K562 (cell line): ENCODE results near the gene CACNA2D3. TPM values are rescaled to one million over a fixed set of nuclear protein-coding genes. Genes with fewer than 3 reads are reported as not detected.

Experiments
- ARNT ChIP-seq, 2 experiments: fragments of 450-650 bp; IDR thresholded peaks; 2 replicates each; pipeline ENCODE4 v1.6.1; 2016; ENCODE audit warnings: mild to moderate bottlenecking in 1 of 2
- KAT7 ChIP-seq: sonication (generic); formaldehyde crosslinking; IDR thresholded peaks from 2 replicates; pipeline ENCODE4 v1.8.0; 2022; ENCODE audit warnings: missing genetic modification reagents, mild to moderate bottlenecking, borderline replicate concordance
- MED1 ChIP-seq: sonication (generic); formaldehyde crosslinking; IDR thresholded peaks from 2 replicates; pipeline ENCODE4 v1.8.1; 2023; ENCODE audit warnings: missing genetic modification reagents, borderline replicate concordance
- NFRKB ChIP-seq: fragments of 450-650 bp; IDR thresholded peaks from 2 replicates; pipeline ENCODE4 v1.6.1; 2016; ENCODE audit warnings: low read depth
- ZNF197 ChIP-seq: fragments of 200-800 bp; sonication (Bioruptor generic); IDR thresholded peaks from 2 replicates; pipeline ENCODE4 v1.6.1; 2016; ENCODE audit warnings: low read depth, missing genetic modification characterization, missing compliant biosample characterization
- polyA plus RNA-seq, 8 experiments: library from polyadenylated mRNA; depleted of rRNA in 4 of 8; stranded (reverse) in 5 of 8; unstranded in 3 of 8; fragments of >200 nt; fragmentation: Nextera tagmentation in 2 of 8; fragmentation: Illumina TruSeq in 1 of 8; extraction: Ambion mirVana in 2 of 8; extraction: Trizol in 1 of 8; gene quantifications; 2 replicates each; pipeline versions ENCODE4 v1.2.1 to v1.2.3, GENCODE V29; 2011 to 2014; ENCODE audit warnings: inconsistent platforms in 1 of 8, missing spikeins in 1 of 8
- total RNA-seq, 7 experiments: library from RNA; depleted of rRNA in 6 of 7; stranded (reverse); fragments of >200 nt in 6 of 7; fragmentation: Illumina TruSeq in 2 of 7; extraction: Trizol in 2 of 7; gene quantifications; 2 replicates each; pipeline versions ENCODE4 v1.2.1 to v1.2.3, GENCODE V29; 2011 to 2021; ENCODE audit warnings: low replicate concordance in 1 of 7
- TF ChIP-seq, protein P1 (sequence below): sonication (generic); formaldehyde crosslinking; IDR thresholded peaks from 2 replicates; pipeline ENCODE4 v1.8.0; 2023; ENCODE audit warnings: missing genetic modification reagents, mild to moderate bottlenecking, borderline replicate concordance
- TF ChIP-seq, protein P2 (sequence below), 2 experiments: fragments of 450-650 bp; formaldehyde crosslinking in 1 of 2; IDR thresholded peaks; 2 replicates each; pipeline versions ENCODE4 v1.4.0 to v1.6.1; 2014 to 2020; ENCODE audit warnings: mild to moderate bottlenecking in 2 of 2, borderline replicate concordance in 1 of 2, low read depth in 1 of 2

CACNA2D3 gene
- total and polyA plus RNA-seq, 9 of the 15 experiments (the other 6 are each of a cell fraction or from before 2014, with no cell fraction given), result 0.01 TPM; not detected in 8

DNA sequence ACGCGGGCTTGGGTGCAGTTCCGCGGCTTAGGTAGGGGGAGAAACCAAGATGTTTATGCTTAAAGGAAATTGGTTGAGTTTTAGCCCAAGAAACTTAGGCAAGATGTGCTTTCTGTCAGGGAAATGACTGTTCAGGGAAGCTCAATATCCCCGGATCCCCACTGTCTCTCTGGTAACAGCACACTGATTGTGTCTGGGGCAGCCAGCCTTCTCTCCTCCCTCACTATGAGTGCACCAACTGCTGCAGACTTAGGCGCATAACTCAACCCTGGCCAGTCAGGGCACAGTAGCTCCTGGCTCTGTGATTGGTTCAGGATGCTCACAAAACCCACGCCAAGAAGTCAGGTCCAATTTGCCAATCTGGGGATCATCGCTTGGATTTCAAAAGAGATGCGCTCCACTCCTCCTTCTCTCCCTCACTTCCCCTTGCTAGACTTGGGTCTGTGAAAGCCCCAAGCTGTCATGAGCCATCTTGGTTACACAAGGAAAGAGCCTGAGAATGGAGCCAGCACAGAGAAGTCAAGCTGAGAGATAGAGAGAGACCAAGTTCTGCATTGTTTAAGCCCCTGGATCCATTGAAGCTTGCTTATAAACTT is 42.5 kb upstream of the CACNA2D3 start (continued):
- TF ChIP-seq, protein P1, sequence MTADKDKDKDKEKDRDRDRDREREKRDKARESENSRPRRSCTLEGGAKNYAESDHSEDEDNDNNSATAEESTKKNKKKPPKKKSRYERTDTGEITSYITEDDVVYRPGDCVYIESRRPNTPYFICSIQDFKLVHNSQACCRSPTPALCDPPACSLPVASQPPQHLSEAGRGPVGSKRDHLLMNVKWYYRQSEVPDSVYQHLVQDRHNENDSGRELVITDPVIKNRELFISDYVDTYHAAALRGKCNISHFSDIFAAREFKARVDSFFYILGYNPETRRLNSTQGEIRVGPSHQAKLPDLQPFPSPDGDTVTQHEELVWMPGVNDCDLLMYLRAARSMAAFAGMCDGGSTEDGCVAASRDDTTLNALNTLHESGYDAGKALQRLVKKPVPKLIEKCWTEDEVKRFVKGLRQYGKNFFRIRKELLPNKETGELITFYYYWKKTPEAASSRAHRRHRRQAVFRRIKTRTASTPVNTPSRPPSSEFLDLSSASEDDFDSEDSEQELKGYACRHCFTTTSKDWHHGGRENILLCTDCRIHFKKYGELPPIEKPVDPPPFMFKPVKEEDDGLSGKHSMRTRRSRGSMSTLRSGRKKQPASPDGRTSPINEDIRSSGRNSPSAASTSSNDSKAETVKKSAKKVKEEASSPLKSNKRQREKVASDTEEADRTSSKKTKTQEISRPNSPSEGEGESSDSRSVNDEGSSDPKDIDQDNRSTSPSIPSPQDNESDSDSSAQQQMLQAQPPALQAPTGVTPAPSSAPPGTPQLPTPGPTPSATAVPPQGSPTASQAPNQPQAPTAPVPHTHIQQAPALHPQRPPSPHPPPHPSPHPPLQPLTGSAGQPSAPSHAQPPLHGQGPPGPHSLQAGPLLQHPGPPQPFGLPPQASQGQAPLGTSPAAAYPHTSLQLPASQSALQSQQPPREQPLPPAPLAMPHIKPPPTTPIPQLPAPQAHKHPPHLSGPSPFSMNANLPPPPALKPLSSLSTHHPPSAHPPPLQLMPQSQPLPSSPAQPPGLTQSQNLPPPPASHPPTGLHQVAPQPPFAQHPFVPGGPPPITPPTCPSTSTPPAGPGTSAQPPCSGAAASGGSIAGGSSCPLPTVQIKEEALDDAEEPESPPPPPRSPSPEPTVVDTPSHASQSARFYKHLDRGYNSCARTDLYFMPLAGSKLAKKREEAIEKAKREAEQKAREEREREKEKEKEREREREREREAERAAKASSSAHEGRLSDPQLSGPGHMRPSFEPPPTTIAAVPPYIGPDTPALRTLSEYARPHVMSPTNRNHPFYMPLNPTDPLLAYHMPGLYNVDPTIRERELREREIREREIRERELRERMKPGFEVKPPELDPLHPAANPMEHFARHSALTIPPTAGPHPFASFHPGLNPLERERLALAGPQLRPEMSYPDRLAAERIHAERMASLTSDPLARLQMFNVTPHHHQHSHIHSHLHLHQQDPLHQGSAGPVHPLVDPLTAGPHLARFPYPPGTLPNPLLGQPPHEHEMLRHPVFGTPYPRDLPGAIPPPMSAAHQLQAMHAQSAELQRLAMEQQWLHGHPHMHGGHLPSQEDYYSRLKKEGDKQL (CRISPR knock-in tag), result no peak
- TF ChIP-seq, protein P2, sequence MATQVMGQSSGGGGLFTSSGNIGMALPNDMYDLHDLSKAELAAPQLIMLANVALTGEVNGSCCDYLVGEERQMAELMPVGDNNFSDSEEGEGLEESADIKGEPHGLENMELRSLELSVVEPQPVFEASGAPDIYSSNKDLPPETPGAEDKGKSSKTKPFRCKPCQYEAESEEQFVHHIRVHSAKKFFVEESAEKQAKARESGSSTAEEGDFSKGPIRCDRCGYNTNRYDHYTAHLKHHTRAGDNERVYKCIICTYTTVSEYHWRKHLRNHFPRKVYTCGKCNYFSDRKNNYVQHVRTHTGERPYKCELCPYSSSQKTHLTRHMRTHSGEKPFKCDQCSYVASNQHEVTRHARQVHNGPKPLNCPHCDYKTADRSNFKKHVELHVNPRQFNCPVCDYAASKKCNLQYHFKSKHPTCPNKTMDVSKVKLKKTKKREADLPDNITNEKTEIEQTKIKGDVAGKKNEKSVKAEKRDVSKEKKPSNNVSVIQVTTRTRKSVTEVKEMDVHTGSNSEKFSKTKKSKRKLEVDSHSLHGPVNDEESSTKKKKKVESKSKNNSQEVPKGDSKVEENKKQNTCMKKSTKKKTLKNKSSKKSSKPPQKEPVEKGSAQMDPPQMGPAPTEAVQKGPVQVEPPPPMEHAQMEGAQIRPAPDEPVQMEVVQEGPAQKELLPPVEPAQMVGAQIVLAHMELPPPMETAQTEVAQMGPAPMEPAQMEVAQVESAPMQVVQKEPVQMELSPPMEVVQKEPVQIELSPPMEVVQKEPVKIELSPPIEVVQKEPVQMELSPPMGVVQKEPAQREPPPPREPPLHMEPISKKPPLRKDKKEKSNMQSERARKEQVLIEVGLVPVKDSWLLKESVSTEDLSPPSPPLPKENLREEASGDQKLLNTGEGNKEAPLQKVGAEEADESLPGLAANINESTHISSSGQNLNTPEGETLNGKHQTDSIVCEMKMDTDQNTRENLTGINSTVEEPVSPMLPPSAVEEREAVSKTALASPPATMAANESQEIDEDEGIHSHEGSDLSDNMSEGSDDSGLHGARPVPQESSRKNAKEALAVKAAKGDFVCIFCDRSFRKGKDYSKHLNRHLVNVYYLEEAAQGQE (IDR thresholded peaks at IDR 0.05; ENCODE audit: borderline replicate concordance), result no peak
- TF ChIP-seq, protein P2 (CRISPR knock-in tag; IDR thresholded peaks at IDR 0.05; ENCODE audit: low read depth), result no peak
- TF ChIP-seq ARNT (IDR thresholded peaks at IDR 0.05) (no peak), NFRKB (no peak), ZNF197 (CRISPR knock-in tag) (no peak), MED1 (no peak), KAT7 (no peak)
- TF ChIP-seq, all 486 proteins: peak for 0
